ENCODE data around the gene DZIP3. TPM values are rescaled to one million over a fixed set of nuclear protein-coding genes. Genes with fewer than 3 reads are reported as not detected.
"Not testable (repeated sequence)": the region's sequence is repeated elsewhere in the genome, so short reads cannot be mapped to it uniquely, and the experiment has no call there.

The DZIP3 gene
- total and polyA plus RNA-seq, 4 donors, result 0.38 to 15.5 (median 7.1) TPM

DNA sequence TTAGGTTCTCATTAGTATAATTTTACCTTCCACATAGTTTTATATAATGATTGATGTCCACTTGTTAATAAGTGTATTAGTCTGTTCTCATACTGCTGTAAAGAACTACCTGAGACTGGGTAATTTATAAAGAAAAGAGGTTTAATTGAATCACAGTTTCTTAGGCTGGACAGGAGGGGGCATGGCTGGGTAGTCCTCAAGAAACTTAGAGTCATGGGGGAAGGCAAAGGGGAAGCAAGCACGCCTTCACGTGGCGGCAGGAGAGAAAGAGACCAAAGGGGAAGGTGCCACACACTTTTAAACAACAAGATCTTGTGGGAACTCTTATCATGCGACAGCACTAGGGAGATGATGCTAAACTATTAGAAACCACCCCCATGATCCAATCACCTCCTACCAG is 19.2 kb downstream of the DZIP3 start:
- intact Hi-C loops (cut with DNase I), result no loop called here
- no peak overlapping the region for H3K4me3 ChIP-seq (ENCODE audit: low read length in 2 of 2)
- H3K27ac ChIP-seq (ENCODE audit: low read depth in 1 of 2, low read length in 2 of 2), result no peak overlapping the region

DNA sequence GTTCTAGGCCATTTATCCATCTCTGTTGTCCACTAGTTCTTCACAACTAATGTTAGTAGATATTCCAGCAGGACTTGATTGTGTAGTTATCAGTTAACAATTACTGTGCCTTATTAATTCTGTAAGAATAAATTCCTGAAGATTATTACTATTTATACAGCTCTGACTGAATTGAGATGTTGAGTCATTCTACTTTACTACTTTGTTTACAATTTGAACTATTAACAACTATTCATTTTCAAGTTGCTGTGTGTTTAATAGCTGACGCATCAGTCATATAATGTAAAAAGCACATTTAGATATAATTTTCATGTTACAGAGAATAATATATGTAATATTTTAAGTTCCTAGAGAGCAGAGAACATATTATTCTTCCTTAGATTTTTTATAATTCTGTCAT is 21.1 kb downstream of the DZIP3 start:
- Histone ChIP-seq H3K27ac (ENCODE audit: low read depth in 1 of 2, low read length in 2 of 2) (no peak overlapping the region), H3K36me3 (ENCODE audit: control insufficient read depth in 1 of 2, insufficient read depth in 2 of 2, low read length in 1 of 2) (peaks cover 1 to 2% of the 10 kb centered on the region in 2 donors), H3K4me1 (ENCODE audit: control insufficient read depth in 1 of 2, insufficient read depth in 2 of 2, low read length in 2 of 2) (no peaks in the 10 kb centered on the region), H3K9me3 (ENCODE audit: control insufficient read depth, low read length) (no peaks in the 10 kb centered on the region), H3K4me3 (ENCODE audit: low read length in 2 of 2) (no peak overlapping the region), H3K27me3 (ENCODE audit: control insufficient read depth in 1 of 2, insufficient read depth in 2 of 2, low read length in 1 of 2) (no peaks in the 10 kb centered on the region)
- WGBS, 2 donors, result 96% methylated on average over 1 of the region's 1 CpG
- DNase-seq (no peak), ATAC-seq (ENCODE audit: low FRiP score) (no peak)
- intact Hi-C loops (cut with DNase I), result no loop called here

More for the DNA sequence above, 19.2 kb downstream of the DZIP3 start:
- WGBS, 2 donors, result 82 to 86% methylated on average over 4 of the region's 4 CpGs
- no peaks in the 10 kb centered on the region for H3K4me1 ChIP-seq (ENCODE audit: control insufficient read depth in 1 of 2, insufficient read depth in 2 of 2, low read length in 2 of 2)
- ATAC-seq (ENCODE audit: low FRiP score) (no peak), DNase-seq (no peak)
- no peaks in the 10 kb centered on the region for H3K9me3 ChIP-seq (ENCODE audit: control insufficient read depth, low read length)
- peaks cover 4% of the 10 kb centered on the region in 2 donors for H3K36me3 ChIP-seq (ENCODE audit: control insufficient read depth in 1 of 2, insufficient read depth in 2 of 2, low read length in 1 of 2)
- H3K27me3 ChIP-seq (ENCODE audit: control insufficient read depth in 1 of 2, insufficient read depth in 2 of 2, low read length in 1 of 2), result no peaks in the 10 kb centered on the region

DNA sequence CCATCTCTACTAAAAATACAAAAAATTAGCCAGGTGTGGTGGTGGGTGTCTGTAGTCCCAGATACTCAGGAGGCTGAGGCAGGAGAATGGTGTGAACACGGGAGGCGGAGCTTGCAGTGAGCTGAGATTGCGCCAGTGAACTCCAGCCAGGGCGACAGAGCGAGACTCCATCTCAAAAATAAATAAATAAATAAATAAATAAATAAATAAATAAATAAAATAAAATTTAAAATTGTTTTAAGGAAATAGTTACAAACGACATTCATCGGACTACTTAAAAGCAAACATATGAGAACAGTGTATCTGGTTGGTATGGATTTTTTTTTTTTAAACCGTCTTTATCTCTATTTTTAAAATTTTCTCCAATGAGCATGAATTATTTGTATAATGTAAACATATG is 26.6 kb downstream of the DZIP3 start:
- H3K27ac ChIP-seq (ENCODE audit: low read depth in 1 of 2, low read length in 2 of 2); DNase-seq; H3K4me3 ChIP-seq (ENCODE audit: low read length in 2 of 2); ATAC-seq (ENCODE audit: low FRiP score); H3K36me3 ChIP-seq (ENCODE audit: control insufficient read depth in 1 of 2, insufficient read depth in 2 of 2, low read length in 1 of 2); intact Hi-C loops (cut with DNase I); H3K4me1 ChIP-seq (ENCODE audit: control insufficient read depth in 1 of 2, insufficient read depth in 2 of 2, low read length in 2 of 2); H3K27me3 ChIP-seq (ENCODE audit: control insufficient read depth in 1 of 2, insufficient read depth in 2 of 2, low read length in 1 of 2); H3K9me3 ChIP-seq (ENCODE audit: control insufficient read depth, low read length): not testable (repeated sequence)
- WGBS, 2 donors, result 97 to 99% methylated on average over 8 of the region's 8 CpGs

DNA sequence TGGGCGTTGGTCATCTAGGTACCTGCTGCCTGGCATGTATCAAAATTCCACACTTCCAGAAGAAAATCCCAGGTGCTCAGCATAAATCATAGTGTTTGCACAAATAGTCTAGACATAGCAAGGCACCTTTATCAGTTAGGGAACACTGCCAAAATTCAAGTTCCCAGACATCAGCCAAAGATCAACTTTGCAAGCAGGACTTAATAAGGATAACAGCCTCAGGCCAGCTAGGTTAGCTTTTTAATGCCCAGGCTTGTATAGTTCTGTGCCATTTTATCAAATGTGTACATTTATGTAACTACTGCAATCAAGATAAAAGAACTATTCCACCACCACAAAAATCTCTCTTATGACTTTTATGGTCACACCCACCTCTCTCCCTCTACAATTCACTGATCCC is 30.7 kb downstream of the DZIP3 start:
- intact Hi-C loops (cut with DNase I), result no loop called here
- no peak for ATAC-seq (ENCODE audit: low FRiP score)
- Histone ChIP-seq H3K36me3 (ENCODE audit: control insufficient read depth in 1 of 2, insufficient read depth in 2 of 2, low read length in 1 of 2) (no peaks in the 10 kb centered on the region), H3K9me3 (ENCODE audit: control insufficient read depth, low read length) (no peaks in the 10 kb centered on the region), H3K27me3 (ENCODE audit: control insufficient read depth in 1 of 2, insufficient read depth in 2 of 2, low read length in 1 of 2) (no peaks in the 10 kb centered on the region), H3K27ac (ENCODE audit: low read depth in 1 of 2, low read length in 2 of 2) (no peak overlapping the region), H3K4me1 (ENCODE audit: control insufficient read depth in 1 of 2, insufficient read depth in 2 of 2, low read length in 2 of 2) (no peaks in the 10 kb centered on the region), H3K4me3 (ENCODE audit: low read length in 2 of 2) (no peak overlapping the region)
- 54 to 65% methylated on average over 1 of the region's 1 CpG for WGBS, 2 donors
- no peak for DNase-seq

DNA sequence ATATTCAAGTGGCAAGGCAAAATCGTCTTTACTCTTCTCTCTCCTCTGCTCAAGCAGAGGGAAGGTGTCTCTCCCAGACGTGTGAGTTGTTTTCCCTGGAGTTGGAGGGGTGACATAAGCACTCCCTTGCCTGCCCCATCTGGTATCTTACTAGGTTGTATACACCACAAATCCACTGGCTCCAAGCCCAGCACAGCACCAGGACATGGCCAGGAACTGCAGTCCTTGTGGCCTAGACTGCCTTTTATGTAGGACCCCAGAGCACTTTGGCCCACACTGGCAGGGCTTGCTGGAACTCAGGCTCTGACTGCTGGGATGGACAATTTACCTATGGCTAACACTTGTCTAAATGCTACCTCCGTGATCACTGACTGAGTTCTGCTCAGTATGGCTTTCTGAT is 34.0 kb downstream of the DZIP3 start:
- ATAC-seq (ENCODE audit: low FRiP score) (no peak), DNase-seq (peak in 1 of 2 donors; percentile 32)
- intact Hi-C loops (cut with DNase I), result no loop called here
- H3K4me1 ChIP-seq (ENCODE audit: control insufficient read depth in 1 of 2, insufficient read depth in 2 of 2, low read length in 2 of 2), result no peaks in the 10 kb centered on the region
- peaks cover 0 to 2% of the 10 kb centered on the region in 2 donors for H3K36me3 ChIP-seq (ENCODE audit: control insufficient read depth in 1 of 2, insufficient read depth in 2 of 2, low read length in 1 of 2)
- no peak overlapping the region for H3K4me3 ChIP-seq (ENCODE audit: low read length in 2 of 2)
- no peak overlapping the region for H3K27ac ChIP-seq (ENCODE audit: low read depth in 1 of 2, low read length in 2 of 2)
- no peaks in the 10 kb centered on the region for H3K9me3 ChIP-seq (ENCODE audit: control insufficient read depth, low read length)
- no peaks in the 10 kb centered on the region for H3K27me3 ChIP-seq (ENCODE audit: control insufficient read depth in 1 of 2, insufficient read depth in 2 of 2, low read length in 1 of 2)
- 62 to 67% methylated on average over 3 of the region's 3 CpGs for WGBS, 2 donors

DNA sequence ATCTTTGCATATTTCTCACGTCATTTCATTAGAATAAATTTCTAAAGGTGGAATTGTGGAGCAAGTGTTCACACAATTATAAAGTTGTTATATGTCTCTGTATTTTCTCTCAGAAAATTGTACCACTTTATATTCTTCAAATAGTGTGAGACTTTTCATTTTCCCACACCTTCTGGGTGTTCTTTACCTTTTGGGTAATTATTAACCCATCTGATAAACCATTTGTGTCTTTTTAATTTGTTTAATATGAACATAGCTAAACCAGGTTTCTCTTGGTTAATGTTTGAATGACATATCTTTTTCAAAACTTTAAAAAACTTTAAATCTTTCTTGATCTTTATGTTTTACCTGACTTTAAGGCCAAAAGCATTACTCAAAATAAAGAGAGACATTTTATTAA is 40.5 kb downstream of the DZIP3 start:
- 94 to 97% methylated on average over 1 of the region's 1 CpG for WGBS, 2 donors
- Histone ChIP-seq H3K36me3 (ENCODE audit: control insufficient read depth in 1 of 2, insufficient read depth in 2 of 2, low read length in 1 of 2) (peaks cover 2 to 3% of the 10 kb centered on the region in 2 donors), H3K4me3 (ENCODE audit: low read length in 2 of 2) (no peak overlapping the region), H3K27ac (ENCODE audit: low read depth in 1 of 2, low read length in 2 of 2) (no peak overlapping the region), H3K9me3 (ENCODE audit: control insufficient read depth, low read length) (no peaks in the 10 kb centered on the region), H3K4me1 (ENCODE audit: control insufficient read depth in 1 of 2, insufficient read depth in 2 of 2, low read length in 2 of 2) (no peaks in the 10 kb centered on the region), H3K27me3 (ENCODE audit: control insufficient read depth in 1 of 2, insufficient read depth in 2 of 2, low read length in 1 of 2) (no peaks in the 10 kb centered on the region)
- intact Hi-C loops (cut with DNase I), result no loop called here
- DNase-seq, result no peak
- no peak for ATAC-seq (ENCODE audit: low FRiP score)

DNA sequence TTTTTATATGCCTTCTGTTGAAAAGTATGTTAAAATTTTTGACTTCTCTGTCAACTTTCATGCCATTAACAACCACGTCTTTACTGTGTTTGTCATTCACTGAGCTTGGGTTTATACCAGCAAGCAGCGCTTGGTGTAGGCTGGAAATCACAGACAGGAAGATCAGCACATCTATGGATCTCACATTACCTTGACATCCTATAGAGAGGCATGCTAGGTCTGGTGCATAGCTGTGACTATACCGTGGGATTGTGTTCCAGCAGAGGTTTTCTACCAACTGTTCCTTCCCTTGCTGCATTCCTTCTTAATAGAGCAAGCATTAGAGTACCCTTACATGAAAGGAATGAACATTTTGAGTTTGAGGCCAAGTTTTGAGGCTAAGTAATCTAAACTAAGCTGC is 53.0 kb downstream of the DZIP3 start:
- H3K27me3 ChIP-seq (ENCODE audit: control insufficient read depth in 1 of 2, insufficient read depth in 2 of 2, low read length in 1 of 2), result no peaks in the 10 kb centered on the region
- DNase-seq (no peak), ATAC-seq (ENCODE audit: low FRiP score) (no peak)
- H3K4me3 ChIP-seq (ENCODE audit: low read length in 2 of 2), result no peak overlapping the region
- H3K9me3 ChIP-seq (ENCODE audit: control insufficient read depth, low read length), result no peaks in the 10 kb centered on the region
- H3K27ac ChIP-seq (ENCODE audit: low read depth in 1 of 2, low read length in 2 of 2), result no peak overlapping the region
- intact Hi-C loops (cut with DNase I), result no loop called here
- H3K4me1 ChIP-seq (ENCODE audit: control insufficient read depth in 1 of 2, insufficient read depth in 2 of 2, low read length in 2 of 2), result no peaks in the 10 kb centered on the region
- peaks cover 0 to 2% of the 10 kb centered on the region in 2 donors for H3K36me3 ChIP-seq (ENCODE audit: control insufficient read depth in 1 of 2, insufficient read depth in 2 of 2, low read length in 1 of 2)
- 93% methylated on average over 3 of the region's 3 CpGs for WGBS, 2 donors

DNA sequence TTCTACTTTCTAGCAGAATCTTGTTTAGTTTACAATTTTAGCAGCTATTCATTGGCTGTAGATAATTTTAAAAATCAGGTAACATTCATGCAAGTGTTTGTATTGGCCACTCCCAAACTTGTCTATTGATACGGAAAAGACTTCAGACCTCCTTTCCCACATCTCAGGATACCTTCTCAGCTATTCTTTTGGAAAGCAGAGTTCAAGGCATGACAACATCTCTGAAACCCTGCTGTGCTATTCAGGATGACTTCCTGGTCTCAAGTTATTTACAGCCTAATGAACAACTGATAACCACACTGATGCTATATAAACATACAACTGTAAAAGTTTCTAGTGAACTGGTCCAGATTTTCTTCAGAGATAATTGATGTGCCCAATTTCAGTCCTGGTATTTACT is 55.8 kb downstream of the DZIP3 start:
- 81 to 87% methylated on average over 1 of the region's 1 CpG for WGBS, 2 donors
- Histone ChIP-seq H3K9me3 (ENCODE audit: control insufficient read depth, low read length) (no peaks in the 10 kb centered on the region), H3K27me3 (ENCODE audit: control insufficient read depth in 1 of 2, insufficient read depth in 2 of 2, low read length in 1 of 2) (no peaks in the 10 kb centered on the region), H3K4me1 (ENCODE audit: control insufficient read depth in 1 of 2, insufficient read depth in 2 of 2, low read length in 2 of 2) (no peaks in the 10 kb centered on the region), H3K27ac (ENCODE audit: low read depth in 1 of 2, low read length in 2 of 2) (no peak overlapping the region), H3K36me3 (ENCODE audit: control insufficient read depth in 1 of 2, insufficient read depth in 2 of 2, low read length in 1 of 2) (peaks cover 0 to 2% of the 10 kb centered on the region in 2 donors), H3K4me3 (ENCODE audit: low read length in 2 of 2) (no peak overlapping the region)
- ATAC-seq (ENCODE audit: low FRiP score) (no peak), DNase-seq (no peak)
- intact Hi-C loops (cut with DNase I), result no loop called here

DNA sequence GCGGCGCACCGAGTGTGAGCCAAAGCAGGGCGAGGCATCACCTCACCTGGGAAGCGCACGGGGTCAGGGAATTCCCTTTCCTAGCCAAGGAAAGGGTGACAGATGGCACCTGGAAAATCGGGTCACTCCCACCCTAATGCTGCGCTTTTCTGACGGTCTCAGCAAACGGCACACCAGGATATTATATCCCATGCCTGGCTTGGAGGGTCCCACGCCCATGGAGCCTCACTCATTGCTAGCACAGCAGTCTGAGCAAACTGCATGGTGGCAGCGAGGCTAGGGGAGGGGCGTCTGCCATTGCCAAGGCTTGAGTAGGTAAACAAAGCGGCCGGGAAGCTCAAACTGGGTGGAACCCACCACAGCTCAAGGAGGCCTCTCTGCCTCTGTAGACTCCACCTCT is 66.1 kb downstream of the DZIP3 start:
- H3K4me1 ChIP-seq (ENCODE audit: control insufficient read depth in 1 of 2, insufficient read depth in 2 of 2, low read length in 2 of 2); ATAC-seq (ENCODE audit: low FRiP score); H3K9me3 ChIP-seq (ENCODE audit: control insufficient read depth, low read length); intact Hi-C loops (cut with DNase I); H3K4me3 ChIP-seq (ENCODE audit: low read length in 2 of 2); H3K36me3 ChIP-seq (ENCODE audit: control insufficient read depth in 1 of 2, insufficient read depth in 2 of 2, low read length in 1 of 2); H3K27ac ChIP-seq (ENCODE audit: low read depth in 1 of 2, low read length in 2 of 2); H3K27me3 ChIP-seq (ENCODE audit: control insufficient read depth in 1 of 2, insufficient read depth in 2 of 2, low read length in 1 of 2): not testable (repeated sequence)
- 98 to 99% methylated on average over 15 of the region's 15 CpGs for WGBS, 2 donors
- peak in 1 of 2 donors; percentile 57 for DNase-seq

All from aorta (tissue), 5 donors.